ENCODE data around the gene ADAMTSL1.
"Not testable (repeated sequence)": the region's sequence is repeated elsewhere in the genome, so short reads cannot be mapped to it uniquely, and the experiment has no call there.

The ADAMTSL1 gene

DNA sequence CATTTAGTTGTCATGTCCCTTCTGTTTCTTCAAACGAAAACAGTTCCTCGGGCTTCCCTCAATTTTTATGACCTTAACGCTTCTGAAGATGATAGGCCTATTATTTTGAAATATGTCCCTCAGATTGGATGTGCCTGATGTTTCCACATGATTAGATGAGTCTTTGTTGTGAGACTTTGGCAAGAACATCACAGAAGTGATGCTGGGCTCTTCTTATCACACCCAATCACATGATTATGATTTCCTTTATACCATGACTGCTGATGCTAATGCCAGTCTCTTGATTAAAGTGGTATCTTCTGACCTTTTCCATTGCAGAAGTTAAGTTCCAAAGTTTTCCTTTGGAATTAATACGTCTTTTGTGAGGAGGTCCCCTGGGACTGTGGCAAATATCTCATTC is 383.4 kb downstream of the ADAMTSL1 start:
- DNase-seq = no peak

DNA sequence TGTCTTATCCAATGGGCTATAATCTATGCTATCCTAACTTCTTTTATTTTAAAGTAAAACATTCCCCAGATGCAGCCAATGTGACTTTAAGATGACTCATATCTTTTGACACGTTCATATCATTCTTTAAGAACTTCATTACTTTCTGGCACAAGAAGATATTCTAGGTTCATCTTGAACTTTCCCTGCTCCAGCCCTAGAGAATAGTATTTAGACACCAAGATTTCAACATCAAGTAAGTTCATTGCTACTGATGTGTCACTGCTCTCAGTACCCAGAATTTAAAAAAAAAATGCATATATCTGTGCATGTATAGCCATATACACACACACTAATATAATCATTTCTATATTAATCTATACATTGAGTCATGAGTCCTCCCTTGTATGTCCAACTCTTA is 383.8 kb downstream of the ADAMTSL1 start:
- no peak for DNase-seq

DNA sequence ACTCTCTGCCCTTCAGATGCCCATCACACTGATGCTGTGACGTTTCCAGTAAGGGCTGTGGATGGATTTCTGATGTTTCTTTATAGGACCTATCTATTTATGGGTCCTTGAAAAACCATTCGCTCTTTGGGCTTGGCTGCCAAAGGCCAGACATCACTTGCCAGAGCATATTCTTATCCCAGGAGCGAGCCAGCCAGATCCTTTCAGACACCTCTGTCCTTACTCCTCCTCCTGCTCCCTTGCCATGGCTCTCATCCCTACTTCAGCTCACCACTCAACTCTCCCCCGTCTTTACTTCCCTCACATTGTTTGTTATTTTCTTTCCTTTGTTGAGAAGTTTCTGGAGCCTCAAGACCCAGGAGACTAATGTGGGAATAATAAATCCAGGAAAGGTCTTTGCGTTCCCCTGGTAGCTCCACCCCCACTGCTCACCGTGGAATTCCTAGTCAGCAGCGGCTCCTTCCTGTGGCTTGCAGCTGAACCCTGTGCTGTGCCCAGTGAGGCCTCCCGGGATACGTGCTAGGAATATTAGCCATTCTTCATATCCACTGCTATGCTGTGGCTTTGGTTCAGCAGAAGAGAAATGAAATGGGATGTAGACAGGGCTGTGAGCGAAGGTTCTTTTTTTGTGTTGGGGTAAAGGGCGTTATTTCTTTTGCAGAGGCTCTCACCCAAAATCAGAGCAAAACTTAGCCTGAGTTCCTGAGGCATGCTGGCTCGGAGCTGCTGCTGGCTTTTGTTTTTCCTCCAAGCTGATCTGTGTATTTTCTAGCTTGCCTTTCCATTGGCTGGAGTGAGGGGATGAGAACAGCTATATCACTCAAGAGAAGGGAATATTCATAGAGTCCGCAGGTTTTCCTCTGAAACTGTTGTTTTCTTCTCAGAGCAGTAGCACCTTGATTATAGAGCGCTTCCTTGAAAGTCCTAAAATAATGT is 387.9 kb downstream of the ADAMTSL1 start:
- peak in 11 of 58 donors; percentile 2 to 31 (median 5) for DNase-seq

DNA sequence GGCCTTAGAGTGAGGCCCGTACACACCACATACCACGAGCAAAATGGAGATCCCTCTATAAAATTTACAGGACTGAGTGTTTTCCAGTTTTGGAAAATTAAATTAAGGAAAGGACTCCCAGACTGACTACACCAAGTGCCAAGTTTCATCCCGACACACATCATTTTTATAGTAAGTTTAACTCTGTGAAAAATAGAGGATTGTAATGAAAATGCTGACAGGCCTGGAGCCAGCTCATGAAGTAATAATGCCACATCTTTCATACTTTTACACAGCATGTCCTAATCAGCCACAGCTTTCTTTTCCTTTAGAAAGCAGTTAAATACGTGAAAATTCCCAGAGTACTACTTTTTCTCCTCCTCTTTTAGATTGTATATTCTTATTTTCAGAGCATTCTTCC is 389.8 kb downstream of the ADAMTSL1 start:
- DNase-seq = no peak

DNA sequence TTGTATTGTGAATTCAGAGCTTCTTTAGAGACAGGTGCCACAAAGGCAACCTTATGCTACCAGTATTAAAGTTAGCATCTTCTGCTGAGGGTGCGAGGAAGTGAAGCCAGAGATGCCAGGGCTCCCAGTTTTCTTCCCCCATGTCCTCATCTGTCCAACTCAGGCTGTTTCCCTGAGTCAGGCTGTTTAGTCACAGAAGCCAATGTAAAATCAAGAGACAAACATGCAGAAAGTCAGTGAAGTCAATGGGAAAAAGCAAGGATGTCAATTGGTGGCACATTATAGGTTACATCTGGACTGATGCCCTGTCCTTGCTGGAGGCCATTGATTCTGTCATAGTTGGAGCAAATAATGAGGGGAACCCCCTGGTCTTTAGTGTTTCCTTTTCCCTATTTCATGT is 390.6 kb downstream of the ADAMTSL1 start:
- DNase-seq = no peak

DNA sequence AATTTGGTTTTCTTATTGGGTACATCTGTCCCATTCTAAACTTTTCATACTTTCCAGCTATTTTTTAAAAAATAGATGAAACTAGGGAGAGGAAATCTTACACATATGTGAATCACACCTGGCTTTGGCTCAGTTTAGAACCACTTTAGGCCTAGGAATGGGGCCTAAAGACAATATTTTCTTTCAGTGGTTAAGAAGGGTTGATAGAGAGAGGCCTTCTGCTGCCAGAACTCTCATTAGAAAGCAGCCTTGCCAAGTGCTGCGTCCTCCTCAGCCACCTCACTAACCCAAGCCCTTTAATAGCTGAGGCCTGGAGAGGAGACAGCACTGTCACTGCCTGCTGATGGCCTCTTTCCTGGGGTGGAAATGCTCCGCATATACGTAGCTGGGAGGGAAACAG is 391.6 kb downstream of the ADAMTSL1 start:
- no peak for DNase-seq

DNA sequence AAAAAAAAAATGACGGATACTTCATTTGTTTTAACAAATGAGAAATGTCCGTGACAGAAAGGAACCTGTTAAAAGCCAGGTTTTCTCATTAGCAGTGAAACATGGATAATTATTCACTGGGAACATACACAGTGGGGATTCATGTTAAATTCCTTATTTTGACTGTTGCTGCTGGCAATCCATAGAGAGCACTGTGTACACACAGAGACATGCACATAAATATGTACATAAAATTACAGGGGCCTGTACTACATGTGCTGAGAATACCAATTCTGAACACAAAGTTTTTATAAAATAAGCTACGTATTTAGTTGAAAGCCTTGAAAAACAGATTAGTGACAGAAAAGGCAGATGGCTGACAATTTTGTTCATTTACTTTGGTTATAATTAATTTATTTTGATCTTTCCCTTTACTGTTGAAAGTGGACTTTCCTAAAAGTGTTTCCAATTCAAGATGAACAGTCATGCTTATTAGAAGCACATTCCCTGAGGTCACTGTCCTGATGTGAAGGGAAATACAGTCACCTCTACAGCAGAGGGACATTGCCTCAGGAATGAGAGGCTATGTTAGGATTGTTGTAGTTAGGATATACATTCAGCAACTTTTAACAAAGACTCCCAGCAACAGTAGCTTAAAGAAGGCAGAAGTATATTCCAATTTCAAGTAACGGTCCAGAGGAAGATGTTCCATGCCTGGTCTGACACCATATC is 392.3 kb downstream of the ADAMTSL1 start:
- DNase-seq = no peak

DNA sequence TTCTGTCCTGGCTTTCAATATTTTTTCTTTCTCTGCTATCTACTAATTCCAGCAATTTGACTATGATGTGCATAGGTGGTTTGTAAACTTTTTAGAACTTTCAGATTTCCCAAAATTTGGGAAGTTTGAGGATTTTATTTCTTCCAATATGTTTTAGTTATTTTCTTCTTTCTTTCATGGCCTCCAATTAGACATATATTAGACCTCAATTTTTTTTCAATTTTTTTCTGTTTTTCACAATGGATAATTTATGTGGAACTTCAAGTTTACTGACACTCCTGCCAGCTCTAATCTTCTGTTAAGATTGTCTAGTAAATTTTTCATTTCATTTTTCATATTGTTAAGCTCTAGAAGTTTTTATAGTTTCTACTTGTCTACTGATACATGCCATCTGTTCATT is 395.8 kb downstream of the ADAMTSL1 start:
- no peak for DNase-seq

DNA sequence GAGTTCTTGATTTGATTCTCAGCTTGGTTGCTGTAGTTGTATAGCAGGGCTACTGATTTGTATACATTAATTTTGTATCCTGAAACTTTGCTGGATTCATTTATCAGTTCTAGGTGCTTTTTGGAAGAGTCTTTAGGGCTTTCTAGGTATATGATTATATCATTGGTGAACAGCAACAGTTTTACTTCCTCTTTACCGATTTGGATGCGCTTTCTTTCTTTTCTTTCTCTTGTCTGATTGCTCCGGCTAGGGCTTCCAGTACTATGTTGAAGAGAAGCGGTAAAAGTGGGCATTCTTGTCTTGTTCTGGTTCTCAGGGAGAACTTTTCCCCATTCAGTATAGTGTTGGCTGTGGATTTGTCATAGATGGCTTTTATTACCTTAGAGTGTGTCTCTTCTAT is 400.1 kb downstream of the ADAMTSL1 start:
- no peak for DNase-seq

DNA sequence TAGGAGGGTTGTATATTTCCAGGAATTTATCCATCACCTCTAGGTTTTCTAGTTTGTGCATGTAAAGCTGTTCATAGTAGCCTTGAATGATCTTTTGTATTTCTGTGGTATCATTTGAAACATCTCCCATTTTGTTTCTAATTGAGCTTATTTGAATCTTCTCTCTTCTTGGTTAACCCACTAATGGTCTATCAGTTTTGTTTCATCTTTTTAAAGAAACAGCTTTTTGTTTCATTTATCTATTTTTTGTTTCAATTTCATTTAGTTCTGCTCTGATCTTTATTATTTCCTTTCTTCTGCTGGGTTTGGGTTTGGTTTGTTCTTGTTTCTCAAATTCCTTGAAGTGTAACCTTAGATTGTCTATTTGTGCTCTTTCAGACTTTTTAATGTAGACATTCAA is 401.0 kb downstream of the ADAMTSL1 start:
- not testable (repeated sequence) for DNase-seq

DNA sequence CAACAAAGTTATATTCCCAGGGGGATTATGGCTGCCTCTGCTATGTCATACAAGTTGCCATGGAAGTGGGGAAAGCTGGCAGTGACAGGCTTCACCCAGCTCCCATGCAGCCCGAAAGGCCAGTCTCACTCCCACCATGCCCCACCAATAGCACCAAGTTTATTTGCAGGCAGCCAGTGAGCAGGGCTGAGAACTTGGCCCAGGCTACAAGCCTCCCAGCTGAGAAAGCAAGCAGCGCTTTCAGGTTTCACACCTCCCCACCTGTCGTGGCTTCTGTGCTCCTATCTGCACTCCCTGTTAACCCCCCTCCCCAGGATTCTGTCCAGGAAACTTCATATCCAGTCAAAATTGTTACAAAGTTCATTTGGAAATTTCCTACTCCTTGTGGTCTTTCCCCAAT is 404.0 kb downstream of the ADAMTSL1 start:
- DNase-seq = no peak

DNA sequence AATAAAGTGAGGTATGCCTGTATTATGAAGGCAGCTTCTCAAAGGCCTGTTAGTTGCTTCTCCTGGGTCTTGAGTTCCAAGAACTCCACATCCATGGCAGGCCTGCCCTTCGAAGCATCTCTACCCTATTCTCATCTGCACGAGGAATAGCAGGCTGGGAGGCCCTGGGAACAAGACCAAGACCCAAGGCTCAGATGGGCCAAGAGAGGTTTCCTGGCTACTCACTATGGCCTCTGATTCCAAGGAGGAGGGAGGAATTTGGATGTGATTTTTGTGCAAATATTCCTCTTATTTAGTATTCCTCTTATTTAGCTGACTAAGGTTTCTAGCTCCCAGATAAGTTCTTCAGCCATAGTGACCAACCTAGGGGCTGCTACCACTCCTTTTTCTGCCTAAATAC is 407.8 kb downstream of the ADAMTSL1 start:
- no peak for DNase-seq

DNA sequence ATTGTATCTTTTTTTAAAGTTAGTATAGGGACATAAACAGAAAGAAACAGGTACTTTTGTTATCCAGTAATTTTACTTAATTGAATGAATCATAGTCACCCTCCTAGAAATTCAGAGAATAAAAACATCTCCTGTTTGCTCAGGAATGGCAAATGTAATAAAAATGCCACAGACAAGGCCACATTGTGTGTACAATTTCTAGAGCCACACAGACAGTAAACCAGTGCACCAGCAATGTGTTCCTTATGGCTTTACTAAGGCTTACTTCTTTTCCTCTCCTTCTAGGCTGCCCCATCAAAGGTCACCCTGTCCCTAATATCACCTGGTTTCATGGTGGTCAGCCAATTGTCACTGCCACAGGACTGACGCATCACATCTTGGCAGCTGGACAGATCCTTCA is 413.6 kb downstream of the ADAMTSL1 start:
- no peak for DNase-seq

DNA sequence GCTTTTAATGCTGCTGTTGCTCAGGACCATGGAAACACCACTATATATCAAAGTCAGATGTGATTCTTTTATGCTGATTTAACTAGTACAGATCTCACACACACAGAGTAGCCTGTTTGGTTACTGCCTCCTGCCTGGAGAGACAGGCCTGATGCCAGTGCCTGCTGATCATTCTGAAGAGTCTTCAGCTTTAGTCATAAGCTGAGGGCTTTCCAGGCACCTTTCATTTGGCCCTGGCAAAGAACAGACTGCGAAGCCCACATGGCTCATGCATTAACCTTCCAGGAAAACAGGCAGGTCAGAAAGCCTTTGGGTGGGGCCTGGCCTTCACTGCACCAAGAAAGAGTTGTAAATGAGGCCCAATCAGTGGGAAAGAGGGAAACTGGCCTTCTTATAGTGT is 414.3 kb downstream of the ADAMTSL1 start:
- DNase-seq = peak in 1 of 58 donors; percentile 12

DNA sequence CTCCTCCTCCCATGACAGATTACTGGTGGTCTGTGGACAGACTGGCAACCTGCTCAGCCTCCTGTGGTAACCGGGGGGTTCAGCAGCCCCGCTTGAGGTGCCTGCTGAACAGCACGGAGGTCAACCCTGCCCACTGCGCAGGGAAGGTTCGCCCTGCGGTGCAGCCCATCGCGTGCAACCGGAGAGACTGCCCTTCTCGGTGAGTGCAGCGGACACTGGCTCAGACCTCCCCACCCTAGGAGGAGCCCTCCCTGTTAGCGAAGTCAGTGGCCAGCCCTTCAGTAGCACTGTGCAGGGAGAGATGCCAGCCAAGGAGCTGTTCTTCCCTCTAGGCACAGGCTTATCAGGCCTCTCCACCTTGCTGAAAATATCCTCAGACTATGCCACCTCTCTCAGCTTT is 415.6 kb downstream of the ADAMTSL1 start:
- DNase-seq = no peak

DNA sequence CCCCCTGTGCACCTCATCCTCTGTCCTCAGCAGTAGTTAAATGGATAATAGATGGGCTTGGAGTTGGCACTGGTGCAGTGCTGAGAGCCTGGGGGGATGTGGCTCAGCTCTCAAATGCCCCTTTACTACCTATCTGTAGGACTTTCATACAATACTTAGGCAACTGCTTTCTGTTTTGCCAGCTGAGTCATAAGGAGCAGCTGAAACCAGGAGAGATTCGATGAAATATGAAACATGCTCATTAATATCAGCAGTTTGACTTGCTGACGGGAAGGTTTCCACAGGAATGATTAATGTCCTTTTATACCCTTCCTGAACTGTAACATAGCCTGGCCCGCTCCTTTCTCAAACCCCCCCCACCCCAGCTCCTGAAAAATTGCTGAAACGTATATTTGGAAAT is 416.4 kb downstream of the ADAMTSL1 start:
- DNase-seq = no peak

DNA sequence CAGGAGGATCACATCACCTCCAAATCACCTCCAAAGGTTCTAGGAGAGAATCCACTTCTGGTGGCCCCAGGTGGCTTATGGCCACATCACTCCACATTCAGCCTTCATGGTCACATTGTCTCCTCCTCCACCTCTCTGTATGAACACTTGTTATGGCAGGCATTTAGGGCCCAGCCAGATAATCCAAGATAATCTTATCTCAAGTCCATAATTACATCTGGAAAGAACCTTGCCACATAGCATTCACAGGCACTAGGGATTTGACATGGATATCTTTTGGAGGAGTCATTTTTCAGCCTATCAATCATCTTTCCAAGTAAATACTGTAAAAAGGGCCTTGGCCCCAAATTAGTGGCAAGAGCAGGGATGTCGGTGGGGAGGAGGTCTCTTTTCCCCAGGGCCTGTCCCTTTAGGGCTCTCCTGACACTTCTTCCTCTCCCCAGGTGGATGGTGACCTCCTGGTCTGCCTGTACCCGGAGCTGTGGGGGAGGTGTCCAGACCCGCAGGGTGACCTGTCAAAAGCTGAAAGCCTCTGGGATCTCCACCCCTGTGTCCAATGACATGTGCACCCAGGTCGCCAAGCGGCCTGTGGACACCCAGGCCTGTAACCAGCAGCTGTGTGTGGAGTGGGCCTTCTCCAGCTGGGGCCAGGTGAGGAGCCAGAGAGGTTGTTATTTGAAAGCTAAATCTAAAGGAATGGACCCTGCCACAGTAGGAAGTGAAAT is 418.2 kb downstream of the ADAMTSL1 start:
- no peak for DNase-seq

DNA sequence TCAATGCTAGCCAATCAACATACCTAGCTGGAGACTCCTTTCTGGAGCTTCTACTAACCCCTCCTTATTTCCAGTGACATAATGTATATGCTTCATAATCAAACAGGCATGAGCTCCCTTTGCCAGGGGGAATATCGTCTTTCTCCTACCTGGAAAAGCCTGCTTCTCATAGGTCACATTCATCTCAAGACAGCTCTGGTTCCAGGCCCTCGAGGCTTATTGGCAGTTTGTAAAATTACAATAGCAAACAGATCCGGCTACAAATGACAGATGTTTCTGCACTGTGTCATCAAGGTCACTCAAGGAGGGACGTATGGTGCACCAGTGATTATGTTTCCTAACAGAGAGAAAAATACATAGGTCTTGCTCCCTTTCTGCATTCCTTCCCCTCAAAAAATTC is 419.1 kb downstream of the ADAMTSL1 start:
- DNase-seq = no peak

DNA sequence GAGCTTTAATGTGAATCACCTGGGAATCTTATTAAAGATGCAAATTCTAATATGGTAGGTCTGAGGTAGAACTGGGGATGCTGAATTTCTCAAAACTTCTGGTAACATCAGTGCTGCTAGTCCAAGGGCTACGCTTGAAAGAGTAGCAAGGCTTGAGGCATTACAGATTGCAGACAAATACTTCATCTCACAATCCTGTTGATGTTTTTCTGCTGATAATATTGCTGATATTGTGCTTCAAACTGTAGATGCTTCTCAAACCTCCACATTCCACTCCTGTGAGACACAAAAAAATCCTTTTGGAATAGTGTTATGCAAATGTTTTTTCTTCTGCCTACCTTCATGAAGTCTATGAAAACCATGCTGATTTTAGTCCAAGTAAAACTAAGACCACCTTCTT is 419.5 kb downstream of the ADAMTSL1 start:
- no peak for DNase-seq

DNA sequence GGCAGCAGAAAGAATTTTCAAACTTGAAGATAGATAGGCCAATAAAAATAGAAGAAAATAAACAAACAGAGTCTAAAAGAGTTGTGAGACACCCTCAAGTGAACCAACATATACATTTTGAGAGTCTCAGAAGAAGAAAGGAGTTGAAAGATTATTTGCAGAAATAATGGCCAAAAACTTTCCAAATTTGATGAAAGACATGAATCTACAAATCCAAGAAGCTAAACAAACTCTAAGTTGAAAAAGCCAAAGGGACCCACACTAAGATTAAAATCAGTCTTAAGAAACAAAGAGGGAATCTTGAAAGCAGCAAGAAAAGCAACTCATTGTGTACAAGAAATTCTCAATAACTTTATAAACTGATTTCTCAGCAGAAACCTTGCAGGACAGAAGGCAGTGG is 422.1 kb downstream of the ADAMTSL1 start:
- no peak for DNase-seq

DNA sequence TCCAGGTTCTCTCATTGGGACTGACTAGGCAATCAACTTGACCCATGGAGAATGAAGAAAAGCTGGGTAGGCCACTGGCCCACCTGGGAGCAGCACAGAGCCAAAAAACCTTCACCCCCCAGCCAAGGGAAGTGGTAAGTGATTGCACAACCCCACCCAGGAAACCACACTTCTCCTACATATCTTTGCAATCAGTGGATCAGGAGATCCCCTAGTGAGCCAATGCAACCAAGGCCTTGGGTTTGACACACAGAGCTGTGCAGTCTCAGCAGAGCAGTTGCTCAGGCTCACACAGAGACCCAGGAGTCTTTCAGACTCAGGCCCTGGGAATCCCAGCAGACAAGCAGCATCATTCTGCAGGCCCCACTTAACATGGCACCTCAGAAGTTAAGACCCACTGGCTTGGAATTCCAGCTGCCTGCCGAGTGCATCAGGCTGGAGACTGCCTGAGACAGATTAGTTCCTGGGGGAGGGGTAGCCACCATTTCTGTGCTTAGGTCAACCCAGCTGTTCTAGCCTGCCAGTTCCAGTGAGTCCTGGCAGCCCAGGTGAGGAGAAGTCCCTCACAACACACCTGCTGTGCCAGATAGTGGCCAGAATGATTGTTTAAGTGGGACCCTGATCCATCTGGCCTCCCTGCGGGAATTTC is 422.7 kb downstream of the ADAMTSL1 start:
- no peak for DNase-seq

DNA sequence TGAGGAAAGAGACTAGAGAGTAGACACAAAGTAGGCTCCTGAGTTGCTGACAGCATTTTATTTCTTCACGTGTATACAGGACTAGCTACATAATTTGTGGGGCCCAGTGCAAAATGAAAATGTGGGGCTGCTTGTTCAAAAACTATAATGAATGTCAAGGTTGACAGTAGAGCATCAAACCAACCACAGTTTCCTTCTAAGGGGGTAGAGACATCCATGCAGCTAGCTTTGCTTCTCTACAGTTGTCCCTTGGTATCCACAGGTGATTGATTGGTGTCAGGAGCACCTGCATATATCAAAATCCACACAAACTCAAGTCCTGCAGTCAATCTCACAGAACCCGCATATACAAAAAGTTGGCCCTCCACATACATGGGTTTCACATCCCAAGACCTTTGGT is 429.5 kb downstream of the ADAMTSL1 start:
- DNase-seq = no peak

All from anterior cingulate cortex (tissue), 58 donors.